ENCODE data around the gene PRKCZ.

DNA sequence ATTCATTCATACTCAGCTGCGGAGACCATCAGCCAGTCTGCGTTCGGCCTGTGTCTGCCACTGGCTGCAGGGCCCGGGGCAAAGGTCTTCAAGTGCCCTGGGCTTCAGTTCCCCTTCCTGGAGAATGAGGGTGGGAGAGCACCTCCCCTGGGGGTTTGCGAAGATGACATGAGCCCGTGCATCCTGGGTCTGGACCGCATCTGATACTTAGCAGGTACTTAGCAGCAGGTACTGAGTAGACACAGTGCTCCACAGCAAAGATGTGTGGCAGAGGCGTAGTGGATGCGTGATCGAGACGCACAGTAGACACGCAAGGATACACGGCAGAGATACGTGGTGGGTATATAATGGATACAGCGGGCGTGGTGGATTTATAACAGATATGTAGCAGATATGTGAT lies 51.3 kb downstream of the PRKCZ start:
- TF ChIP-seq EZH2phosphoT487 (IDR thresholded peaks at IDR 0.05; ENCODE audit: insufficient read depth, low read depth) = no peak
- TF ChIP-seq EZH2 (IDR thresholded peaks at IDR 0.05; ENCODE audit: insufficient read depth, poor library complexity, severe bottlenecking) = no peak

Data from GM23248 (cell line).